Ovary (tissue), 3 donors: ENCODE measurements around the gene HBP1.

Experiments used
- CTCF ChIP-seq, 3 donors: fragments of 450-650 bp in 2 of 3; fragments of 200-600 bp in 1 of 3; IDR thresholded peaks; one replicate each; pipeline versions ENCODE4 v1.5.1 to v1.8.0; 2016 to 2022; ENCODE audit warnings: antibody characterized with exemption in 3 of 3, mild to moderate bottlenecking in 1 of 3
- POLR2A ChIP-seq: fragments of 450-650 bp; IDR thresholded peaks from one replicate; pipeline ENCODE4 v1.6.1; 2017; ENCODE audit warnings: antibody characterized with exemption, mild to moderate bottlenecking, moderate library complexity
- donor health status: DM: no; HTN: no; CAD: no.

GRCh38 chr7:107186240-107186639 lies 17.4 kb downstream of the HBP1 start:
- TF ChIP-seq POLR2A (no peak), CTCF (IDR thresholded peaks at IDR 0.05) (no peak)
